ENCODE measurements around the gene GHR. TPM values are rescaled to one million over a fixed set of nuclear protein-coding genes. Genes with fewer than 3 reads are reported as not detected.

GHR gene
- total and polyA plus RNA-seq, 2 of the 8 experiments (the other 6 are each of a cell fraction or from before 2014, with no cell fraction given), result 0.15 to 0.19 TPM

- TF ChIP-seq CHD7 (IDR thresholded peaks at IDR 0.05; ENCODE audit: insufficient replicate concordance, low read length) (no peak), GTF2F1 (IDR thresholded peaks at IDR 0.05; ENCODE audit: borderline replicate concordance, low read depth, low read length) (no peak), GABPA (IDR thresholded peaks at IDR 0.05; ENCODE audit: borderline replicate concordance, insufficient read depth, low read length) (no peak), HDAC6 (IDR thresholded peaks at IDR 0.05; ENCODE audit: low read depth, low read length) (no peak), CBX8 (IDR thresholded peaks at IDR 0.05; ENCODE audit: borderline replicate concordance, low read depth, low read length) (no peak), TCF12 (IDR thresholded peaks at IDR 0.05; ENCODE audit: low read depth, low read length) (no peak), TAF7 (optimal IDR thresholded peaks at IDR 0.05; ENCODE audit: borderline replicate concordance, low read depth, low read length) (no peak), BRCA1 (IDR thresholded peaks at IDR 0.05; ENCODE audit: low read depth, low read length) (no peak), SIN3A (conservative IDR thresholded peaks at IDR 0.05 in 1 of 2, IDR thresholded peaks at IDR 0.05 in 1 of 2; ENCODE audit: low read depth in 1 of 2, low read length in 2 of 2) (no peak)
These were observed 292.5 kb downstream of the GHR start (continued) for GRCh38 chr5:42715785-42716184.

Data from H1 (cell line).